GM18951 (cell line): ENCODE measurements around the gene PCSK4.

Experiments used
- POLR2A ChIP-seq: IDR thresholded peaks from 4 replicates; pipeline ENCODE4 v1.6.1; 2011; ENCODE audit warnings: mild to moderate bottlenecking; ENCODE audit not compliant: insufficient read length, insufficient read depth; ENCODE audit errors: extremely low read depth
- in situ Hi-C: fragments of 300-500 bp; cut with MboI; formaldehyde crosslinking; loops from one replicate; pipeline ENCODE4 v1.12.0; 2022; ENCODE audit warnings: low sequenced_read_pairs, mixed read lengths, inconsistent platforms; ENCODE audit not compliant: unreplicated experiment

The PCSK4 gene

DNA sequence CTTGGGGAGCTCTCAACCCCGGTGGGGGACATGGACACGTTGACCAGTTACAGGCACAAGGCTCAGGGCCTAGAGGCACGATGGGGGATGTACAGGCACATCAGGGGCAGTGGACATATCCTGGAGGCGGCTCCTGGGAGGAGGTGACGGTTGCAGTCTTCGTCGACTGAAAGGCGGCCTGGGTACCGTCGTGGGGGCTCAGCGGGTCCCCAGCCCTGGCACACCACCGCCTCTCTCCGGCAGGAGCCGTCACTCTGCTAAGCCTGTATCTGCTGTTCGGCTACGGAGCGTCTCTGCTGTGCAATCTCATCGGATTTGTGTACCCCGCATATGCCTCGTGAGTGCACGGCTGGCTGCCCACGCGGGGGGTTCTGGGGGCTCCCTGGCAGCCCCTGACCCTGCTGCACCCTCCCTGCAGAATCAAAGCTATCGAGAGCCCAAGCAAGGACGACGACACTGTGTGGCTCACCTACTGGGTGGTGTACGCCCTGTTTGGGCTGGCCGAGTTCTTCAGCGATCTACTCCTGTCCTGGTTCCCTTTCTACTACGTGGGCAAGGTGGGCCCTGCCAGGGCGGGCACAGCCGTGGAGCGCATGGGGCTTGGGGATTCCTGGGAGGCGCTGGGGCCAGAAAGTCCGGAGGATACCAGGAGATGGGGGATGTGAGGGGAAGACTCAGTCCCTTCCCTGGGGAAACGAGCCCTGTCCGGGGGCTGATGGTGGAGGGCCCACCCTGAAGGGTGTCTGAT, 5.1 kb upstream of the PCSK4 start:
- TF ChIP-seq POLR2A = no peak
- in situ Hi-C loops = no loop called here

DNA sequence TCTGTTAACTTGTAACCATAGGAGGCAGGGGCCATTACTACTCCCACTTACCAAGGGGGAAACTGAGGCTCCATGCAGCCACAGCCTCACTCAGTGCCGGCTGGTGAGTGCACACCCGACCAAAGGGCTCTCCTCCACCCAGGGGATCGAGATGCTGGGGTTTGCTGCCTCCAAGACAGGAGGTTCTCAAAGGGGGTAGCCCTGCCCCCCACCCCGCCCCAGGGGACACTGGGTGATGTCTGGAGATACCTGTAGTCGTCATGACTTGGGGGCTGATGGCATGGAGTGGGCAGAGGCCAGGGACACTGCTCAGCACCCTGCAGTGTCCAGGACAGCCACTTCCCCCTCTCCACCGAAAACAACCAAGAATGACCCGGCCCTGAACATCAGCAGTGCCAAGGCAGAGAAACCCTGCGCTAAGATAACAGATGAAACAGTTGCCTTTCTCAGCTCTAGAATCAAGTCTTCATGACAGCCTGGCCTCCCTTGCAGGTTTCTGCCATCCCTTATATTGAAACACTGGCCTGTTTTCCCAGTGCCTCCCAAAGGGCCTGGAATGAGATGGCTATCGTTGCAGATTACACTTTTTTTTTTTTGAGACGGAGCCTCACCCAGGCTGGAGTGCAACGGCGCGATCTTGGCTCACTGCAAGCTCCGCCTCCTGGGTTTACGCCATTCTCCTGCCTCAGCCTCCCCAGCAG, 4.1 kb upstream of the PCSK4 start:
- TF ChIP-seq POLR2A = no peak
- in situ Hi-C loops = no loop called here

DNA sequence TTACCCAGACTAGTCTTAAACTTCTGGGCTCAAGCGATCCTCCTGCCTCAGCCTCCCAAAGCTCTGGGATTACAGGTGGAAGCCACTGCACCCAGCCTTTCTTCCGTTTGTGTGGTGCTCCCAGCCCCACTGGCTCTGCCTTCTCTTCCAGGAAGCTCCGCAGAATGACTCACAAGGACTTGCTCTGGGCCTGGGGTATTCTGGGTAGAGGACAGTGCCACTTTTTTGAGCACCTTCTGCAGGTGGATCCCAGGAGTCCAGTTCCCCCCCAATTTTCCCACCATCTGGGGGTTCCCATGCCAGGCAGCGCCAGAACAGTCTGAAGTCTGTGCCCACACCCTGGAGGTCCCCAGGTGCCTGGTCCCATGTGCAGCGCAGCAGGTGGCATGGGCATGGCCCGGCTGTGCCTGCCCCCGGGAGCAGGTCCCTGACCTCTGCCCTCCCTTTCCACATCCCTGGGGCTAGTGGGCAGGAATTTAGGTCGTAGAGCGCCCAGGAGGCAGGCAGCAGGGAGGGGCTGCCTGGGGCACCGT, 2.4 kb upstream of the PCSK4 start:
- TF ChIP-seq POLR2A = no peak
- in situ Hi-C loops = no loop called here

DNA sequence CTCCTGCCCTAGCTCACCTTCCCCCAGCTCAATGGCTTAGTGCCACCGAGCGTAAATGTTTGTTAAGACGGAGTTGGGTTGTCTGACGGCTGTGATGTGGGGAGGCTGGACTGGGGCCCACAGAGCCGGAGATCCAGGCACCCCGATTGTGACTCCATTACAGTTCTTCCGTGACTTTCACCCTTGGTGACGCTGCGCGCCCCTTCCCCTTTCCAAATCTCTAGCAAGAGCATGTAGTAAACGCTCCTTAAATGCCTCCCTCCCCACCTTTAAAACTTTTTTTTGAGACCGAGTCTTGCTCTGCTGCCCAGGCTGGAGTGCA, 1.7 kb upstream of the PCSK4 start:
- TF ChIP-seq POLR2A = no peak
- in situ Hi-C loops = no loop called here

DNA sequence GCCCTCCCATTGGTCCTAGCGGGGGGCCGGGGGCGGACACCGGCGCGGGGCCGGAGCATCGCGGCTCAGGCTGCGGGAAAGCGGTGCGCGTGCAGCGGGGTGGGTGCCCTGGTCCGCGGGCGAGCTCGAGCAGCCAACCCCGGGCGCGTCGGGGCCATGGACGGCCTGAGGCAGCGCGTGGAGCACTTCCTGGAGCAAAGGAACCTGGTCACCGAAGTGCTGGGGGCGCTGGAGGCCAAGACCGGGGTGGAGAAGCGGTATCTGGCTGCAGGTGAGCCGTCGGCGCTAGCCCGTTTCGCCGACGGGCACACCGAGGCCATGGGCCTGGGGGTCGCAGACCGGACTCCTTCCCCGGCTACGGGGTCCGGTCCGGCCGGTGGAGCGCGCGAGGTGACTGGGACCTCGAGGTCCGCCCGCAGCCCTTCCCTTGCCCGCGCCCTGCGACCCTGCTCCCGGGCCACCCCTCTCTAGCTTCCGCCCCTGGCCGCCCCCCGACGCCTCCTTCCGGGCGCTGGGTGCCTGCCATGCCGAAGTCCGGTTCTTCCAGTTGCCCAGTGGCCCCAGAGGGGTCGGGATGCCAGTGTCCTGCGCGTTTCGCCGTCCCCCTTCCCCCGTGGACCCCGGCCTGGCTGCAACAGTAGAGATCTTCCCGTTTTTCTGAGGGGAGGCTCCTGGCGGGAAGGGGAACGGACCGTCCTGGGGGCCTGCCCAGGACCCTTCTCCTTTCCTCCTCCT, 1.1 kb upstream of the PCSK4 start, which contains the start of gene REEP6:
Gene REEP6, plus strand, starts transcription at position 68 of the 735 bp plus-strand sequence. Its CDS starts 89 bp downstream, at position 157.
- in situ Hi-C loops = no loop called here
- TF ChIP-seq POLR2A = peak; percentile 32

DNA sequence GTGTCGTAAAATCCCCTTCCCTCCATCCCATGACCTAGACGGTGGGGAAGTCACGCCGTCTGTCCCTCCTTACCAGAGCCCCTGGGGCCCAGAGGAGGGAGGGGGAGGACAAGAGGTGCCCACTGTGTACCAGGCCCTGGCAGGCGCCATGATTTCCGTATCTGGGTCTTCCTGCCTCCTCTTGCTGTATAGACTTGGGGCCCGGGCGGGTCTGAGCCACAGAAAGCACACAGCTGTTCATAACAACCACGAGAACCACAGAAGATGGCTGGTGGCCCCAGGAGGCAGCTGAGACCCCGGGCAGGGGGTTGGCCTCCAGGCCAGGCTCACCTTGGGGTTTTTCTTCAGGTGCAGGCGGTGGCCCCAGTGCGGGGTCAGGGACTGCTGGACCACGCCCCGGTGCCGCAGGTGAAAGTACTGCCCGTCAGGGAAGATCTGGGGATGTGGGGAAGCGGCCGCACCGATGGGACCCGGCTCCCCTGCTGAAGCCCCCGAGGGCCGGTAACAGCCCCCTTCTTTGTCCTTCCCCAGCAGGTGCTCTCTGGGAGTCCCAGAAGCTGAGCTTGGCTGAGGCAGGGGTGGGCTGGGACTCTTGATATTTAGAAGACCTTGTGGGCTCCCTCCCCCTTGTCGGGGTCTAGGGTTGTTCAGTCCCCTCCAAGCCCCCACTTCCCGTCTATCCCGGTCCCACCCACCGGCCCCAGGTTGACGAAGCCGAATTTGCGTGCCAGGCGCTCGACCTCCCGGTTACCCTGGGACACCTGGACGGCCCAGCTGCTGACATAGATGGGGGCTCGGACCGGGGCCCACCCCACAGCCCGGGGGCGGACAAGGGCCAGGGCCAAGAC, 463 bp downstream of the PCSK4 start:
- TF ChIP-seq POLR2A = peak; percentile 51
- in situ Hi-C loops = no loop called here

DNA sequence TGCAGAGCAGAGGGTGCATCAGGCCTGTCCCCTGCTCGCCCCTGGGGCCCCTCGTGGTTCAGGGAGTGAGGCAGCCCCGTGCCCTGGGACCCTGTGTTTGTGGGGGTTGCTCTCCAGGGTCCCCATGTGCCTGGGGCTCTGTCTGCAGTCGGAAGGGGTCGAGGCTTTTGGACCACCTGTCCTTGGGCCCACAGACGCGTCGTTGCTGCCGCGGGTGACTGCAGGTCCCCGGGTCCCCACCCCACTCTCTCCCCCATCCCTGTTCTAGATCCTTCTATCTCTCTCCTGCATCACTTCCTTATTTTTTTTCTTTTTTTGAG, 1.9 kb downstream of the PCSK4 start:
- no peak for TF ChIP-seq POLR2A
- in situ Hi-C loops = no loop called here

DNA sequence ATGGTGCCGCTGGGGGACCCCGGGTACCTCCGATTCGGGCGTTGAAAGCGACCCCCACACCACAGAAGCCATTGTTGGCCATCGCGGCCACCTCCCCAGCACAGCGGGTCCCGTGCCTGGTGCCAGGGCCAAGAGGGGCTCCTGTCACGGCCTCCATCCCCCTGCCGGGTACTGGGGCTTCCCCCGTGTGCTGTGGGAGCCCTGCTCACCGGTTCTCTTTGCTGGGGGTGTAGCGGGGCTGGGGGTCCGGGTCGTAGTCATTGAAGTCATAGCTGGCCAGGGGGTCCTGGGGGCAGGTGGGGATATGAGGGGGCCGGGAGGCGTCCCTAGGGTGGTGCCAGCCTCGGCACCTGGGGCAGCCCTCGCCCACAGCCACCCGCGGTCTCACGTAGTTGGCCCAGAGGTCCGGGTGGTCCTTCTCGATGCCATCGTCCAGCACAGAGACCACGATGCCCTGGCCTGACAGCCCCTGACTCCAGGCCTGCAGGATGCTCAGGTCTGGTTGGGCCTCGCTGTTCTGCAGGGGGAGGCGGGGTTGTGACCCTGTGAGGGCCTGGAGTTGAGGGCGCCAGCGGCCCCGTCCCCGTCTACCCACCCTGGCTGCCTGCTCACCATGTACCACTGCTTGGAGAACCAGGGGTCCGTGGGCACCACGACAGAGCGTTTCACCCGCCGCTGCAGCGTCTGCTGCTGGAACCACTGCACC, 2.4 kb downstream of the PCSK4 start:
- in situ Hi-C loops = no loop called here
- no peak for TF ChIP-seq POLR2A

DNA sequence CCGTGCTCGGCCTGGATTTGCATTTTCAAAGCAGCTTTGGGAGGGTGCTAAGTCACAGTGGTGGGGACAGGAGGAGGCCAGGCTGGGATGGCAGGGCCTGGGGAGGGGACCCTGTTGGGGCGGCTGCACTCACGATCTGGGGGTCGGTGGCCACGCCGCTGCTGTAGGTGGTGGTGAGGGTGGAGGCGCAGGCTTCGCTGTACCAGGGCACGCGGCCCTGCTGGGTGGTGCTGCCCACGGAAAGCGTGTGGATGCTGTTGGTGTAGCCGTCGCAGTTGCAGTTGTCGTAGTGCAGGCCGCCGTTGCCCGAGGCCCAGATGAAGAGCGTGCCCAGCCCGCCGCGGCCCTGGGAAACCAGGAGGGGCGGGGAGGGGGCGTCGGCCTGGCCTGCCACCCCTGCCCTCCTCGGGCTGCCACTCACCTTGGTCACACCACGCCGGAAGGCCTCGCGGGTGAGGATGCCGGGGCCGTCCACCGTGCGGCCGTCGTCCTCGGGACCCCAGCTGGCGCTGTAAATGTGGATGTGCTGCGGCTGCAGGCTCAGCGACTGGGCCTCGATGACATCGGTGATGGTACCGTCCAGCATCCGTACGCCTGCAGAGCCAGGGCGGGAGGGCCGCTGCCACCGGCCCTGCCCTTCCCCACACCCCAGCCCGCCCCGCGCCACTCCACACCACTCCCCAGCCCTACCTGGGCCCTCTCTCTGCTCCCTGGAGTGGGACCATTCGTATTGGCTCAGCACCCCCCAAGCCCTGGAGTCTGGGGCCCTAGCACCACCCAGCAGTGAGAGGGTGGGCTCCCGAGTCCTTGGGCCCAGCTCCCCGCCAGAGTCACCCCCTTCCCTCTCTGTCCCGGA, 3.2 kb downstream of the PCSK4 start:
- in situ Hi-C loops = no loop called here

DNA sequence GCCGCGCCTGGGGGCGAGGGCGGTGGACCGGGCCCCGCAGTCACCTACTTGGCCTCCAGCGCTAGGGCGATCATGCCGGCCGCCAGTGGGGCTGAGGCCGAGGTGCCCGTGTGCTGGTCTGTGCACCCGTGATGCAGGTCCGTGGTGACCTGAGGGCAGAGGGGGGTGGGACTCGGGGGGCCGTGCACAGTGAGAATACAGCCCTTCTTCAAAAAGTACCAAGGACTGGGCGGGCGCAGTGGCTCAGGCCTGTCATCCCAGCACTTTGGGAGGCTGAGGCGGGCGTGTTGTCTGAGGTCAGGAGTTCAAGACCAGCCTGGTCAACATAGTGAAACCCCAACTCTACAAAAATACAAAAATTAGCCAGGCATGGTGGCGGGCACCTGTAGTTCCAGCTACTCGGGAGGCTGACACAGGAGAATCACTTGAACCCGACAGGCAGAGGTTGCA, 6.1 kb downstream of the PCSK4 start:
- TF ChIP-seq POLR2A = no peak
- in situ Hi-C loops = no loop called here

More for the DNA sequence above, 3.2 kb downstream of the PCSK4 start:
- no peak for TF ChIP-seq POLR2A
